NCI-H1694 treated with DMSO at 0.1 percent for 48 hours (cell line): Measurements from ENCODE around the gene FER.
"Not testable (repeated sequence)": the region's sequence is repeated elsewhere in the genome, so short reads cannot be mapped to it uniquely, and the experiment has no call there.

Experiments used
- DNase-seq: peaks from one replicate; lab custom pipeline; 2025; lab: John Stamatoyannopoulos, UW

Gene FER

GRCh38 chr5:108747774-108748400 is at the start of gene FER:
Gene FER (plus strand): TSS chr5:108747897. CDS start chr5:108798183, 50,286 bp downstream.
- no peak for DNase-seq

DNA sequence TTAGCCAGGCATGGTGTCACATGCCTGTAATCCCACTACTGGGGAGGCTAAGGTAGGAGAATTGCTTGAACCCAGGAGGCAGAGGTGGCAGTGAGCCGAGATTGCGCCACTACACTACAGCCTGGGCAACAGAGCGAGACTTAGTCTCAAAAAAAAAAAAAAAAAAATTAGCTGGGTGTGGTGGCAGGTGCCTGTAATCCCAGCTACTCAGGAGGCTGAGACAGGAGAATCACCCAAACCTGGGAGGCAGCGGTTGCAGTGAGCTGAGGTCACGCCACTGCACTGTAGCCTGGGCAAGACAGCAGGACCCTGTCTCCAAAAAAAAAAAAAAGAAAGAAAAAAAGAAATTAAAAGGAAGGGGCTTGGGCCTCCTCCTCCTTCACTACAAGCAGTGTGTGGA is 47.3 kb upstream of the FER start:
- not testable (repeated sequence) for DNase-seq

- DNase-seq: no peak
Observed at GRCh38 chr5:108700930-108701329, 46.8 kb upstream of the FER start.

GRCh38 chr5:108702546-108702945 is 45.2 kb upstream of the FER start:
- no peak for DNase-seq

GRCh38 chr5:108703313-108703712 is 44.4 kb upstream of the FER start:
- no peak for DNase-seq

GRCh38 chr5:108707141-108707540 is 40.6 kb upstream of the FER start:
- no peak for DNase-seq

GRCh38 chr5:108711898-108712297 is 35.8 kb upstream of the FER start:
- no peak for DNase-seq

DNA sequence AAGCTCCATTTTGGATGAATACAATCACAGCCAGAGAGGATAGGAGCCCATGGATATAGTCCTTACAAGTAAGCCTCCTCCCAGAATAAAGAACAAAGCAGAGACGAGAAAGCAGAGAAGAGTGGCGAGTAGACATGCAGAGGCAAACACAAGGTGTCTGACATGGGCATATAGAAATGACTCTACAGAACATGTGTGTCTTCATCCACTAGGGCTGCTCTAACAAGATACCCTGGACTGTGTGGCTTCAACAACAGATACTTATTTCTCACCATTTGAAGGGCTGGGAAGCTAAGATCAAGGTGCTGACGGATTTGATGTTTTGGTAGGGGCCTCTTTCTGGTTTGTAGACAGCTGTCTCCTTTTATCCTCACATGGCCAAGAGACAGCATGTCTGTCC is 32.3 kb upstream of the FER start:
- DNase-seq: no peak

DNA sequence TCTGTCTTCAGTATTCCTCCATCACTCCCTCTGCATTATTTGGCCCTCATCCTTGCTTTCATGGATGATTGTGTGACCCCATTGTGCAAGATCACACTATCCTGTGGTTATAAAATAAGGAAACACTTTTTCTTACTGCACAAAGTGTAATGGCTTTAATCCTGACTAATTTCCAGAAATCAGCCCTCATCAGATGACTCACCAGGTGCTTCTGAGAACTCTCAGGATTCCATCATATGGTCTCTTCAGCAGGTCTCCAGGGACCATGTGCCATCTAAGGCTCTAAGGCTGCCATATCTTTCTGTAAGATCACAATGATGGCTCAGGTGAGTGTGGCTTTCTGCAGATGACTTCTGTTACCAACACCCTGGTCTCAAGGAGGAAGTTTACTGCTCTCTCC is 27.3 kb upstream of the FER start:
- no peak for DNase-seq

DNA sequence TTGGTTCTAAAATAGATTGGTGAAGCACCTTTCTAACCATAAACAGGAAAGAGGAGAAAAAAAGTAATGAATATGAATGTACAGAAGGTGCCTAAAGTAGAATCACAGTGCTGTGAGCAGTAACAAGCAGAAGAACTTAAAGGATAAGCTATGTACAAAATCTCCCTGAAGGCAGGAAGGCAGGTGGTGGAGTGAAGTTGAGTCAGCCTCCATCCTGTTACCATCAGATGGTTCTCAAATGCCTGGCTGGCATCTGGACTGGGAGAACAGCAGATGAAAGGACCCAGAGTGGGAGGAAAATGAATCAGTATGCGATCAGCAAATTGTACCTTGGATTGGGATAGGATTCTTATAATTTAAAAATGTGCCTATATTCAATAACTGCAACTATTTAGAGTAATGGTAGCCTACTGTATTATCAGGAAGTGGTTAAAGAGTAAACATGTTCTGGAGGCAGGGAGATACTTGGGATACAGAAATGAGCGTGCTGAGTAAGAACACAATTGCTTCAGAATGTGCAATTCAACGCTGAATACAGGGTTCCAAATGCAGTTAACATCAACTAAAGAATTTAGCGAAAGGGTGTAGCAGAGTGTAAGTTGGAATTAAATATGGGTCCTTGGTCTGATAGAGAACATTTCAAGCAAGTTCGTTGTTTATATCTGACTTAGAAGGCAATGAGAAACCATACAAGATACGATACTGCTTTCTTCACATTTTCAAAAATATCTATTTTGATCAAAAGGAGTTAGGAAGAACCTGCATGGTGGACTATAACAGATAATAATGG is 21.1 kb upstream of the FER start:
- DNase-seq: no peak

GRCh38 chr5:108727236-108727650 is 20.5 kb upstream of the FER start:
- DNase-seq: no peak

GRCh38 chr5:108727651-108728565 is 19.8 kb upstream of the FER start:
- DNase-seq: peak; percentile 46

GRCh38 chr5:108728566-108729241 is 19.0 kb upstream of the FER start:
- DNase-seq: no peak

DNA sequence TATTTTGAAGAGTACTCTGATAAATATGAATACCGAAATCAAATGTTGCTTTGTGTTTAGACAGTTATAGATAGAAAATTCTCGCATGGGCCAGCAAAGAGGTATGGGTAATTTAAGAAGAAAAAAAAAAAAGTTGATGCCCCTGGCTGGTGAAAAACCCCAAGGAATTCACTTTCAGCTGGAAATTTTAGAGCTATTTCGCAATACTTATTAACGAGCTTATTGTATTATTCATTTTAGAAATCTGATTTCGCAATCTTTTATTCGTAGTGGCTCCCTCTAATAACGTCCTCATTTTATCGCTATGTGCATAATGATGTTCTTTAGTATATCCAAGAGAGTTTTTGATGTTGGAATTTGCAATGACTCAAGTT is 18.5 kb upstream of the FER start:
- DNase-seq: no peak

GRCh38 chr5:108730617-108731340 is 16.9 kb upstream of the FER start:
- DNase-seq: no peak

GRCh38 chr5:108735790-108736189 is 11.9 kb upstream of the FER start:
- DNase-seq: no peak

GRCh38 chr5:108736855-108737254 is 10.8 kb upstream of the FER start:
- DNase-seq: no peak

DNA sequence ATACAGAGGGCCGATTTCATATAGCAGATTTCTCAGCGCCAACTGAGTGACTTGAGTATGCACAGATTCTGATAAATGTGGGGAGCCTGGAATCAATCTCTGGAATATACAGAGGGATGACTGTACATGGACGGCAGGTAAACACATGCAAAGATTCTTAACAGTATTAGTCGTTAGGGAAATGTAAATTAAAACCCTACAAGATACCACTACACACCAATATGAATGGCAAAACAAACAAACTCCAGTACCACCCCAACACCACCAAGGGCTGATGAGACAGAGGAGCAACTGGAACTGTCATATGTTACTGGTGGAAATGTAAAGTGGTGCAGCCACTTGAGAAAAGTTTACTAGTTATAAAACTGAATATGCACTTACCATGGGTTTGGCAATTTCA is 8.3 kb upstream of the FER start:
- no peak for DNase-seq

- no peak for DNase-seq
Observed at GRCh38 chr5:108739906-108740305, 7.8 kb upstream of the FER start.

- DNase-seq: no peak
Observed at GRCh38 chr5:108743319-108743718, 4.4 kb upstream of the FER start.

DNA sequence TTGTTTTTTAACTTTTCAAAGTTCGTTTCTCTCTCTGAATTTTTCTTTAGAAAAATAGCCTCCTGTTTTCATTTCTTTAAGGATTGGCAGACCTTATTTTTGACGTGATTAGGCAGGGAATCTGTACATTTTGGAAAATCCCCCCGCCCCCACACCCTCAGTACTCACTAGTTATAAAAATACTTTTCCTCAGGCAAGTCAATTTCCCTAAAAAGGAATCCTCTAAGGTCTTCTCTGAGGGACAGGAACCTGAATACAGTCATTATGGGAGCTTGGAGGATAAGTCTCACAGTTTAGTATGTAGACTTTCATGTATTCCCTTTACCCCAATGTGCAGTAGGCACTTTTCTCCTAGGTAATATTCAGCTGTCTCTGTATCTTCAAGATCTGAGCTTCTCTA is 3.9 kb upstream of the FER start:
- DNase-seq: no peak
